HEK293 (cell line): ENCODE data around the gene PARP1.
A peak's percentile ranks its signal among the peaks of the same experiment; 100 is the strongest.

Experiments used
- GLI2 ChIP-seq: fragments of 450-650 bp; formaldehyde crosslinking; IDR thresholded peaks from 2 replicates; pipeline ENCODE4; 2017; ENCODE audit warnings: missing biosample characterization, missing genetic modification characterization, low read depth, borderline replicate concordance
- HOXC10 ChIP-seq: sonication (generic); formaldehyde crosslinking; IDR thresholded peaks from 2 replicates; pipeline ENCODE4 v1.8.1; 2023; ENCODE audit warnings: mild to moderate bottlenecking, missing genetic modification reagents
- KLF1 ChIP-seq: fragments of 450-650 bp; formaldehyde crosslinking; IDR thresholded peaks from 2 replicates; pipeline ENCODE4 v1.5.1; 2016; ENCODE audit warnings: missing biosample characterization, missing genetic modification characterization
- KLF10 ChIP-seq: fragments of 450-650 bp; IDR thresholded peaks from 2 replicates; pipeline ENCODE4 v1.5.1; 2018; ENCODE audit warnings: missing biosample characterization, mild to moderate bottlenecking, missing genetic modification characterization
- MYNN ChIP-seq: fragments of 450-650 bp; formaldehyde crosslinking; IDR thresholded peaks from 2 replicates; pipeline ENCODE4 v1.5.1; 2016; ENCODE audit warnings: missing biosample characterization, missing genetic modification characterization, borderline replicate concordance
- OSR2 ChIP-seq: fragments of 450-650 bp; formaldehyde crosslinking; IDR thresholded peaks from 2 replicates; pipeline ENCODE4 v1.5.1; 2016; ENCODE audit warnings: missing biosample characterization, missing genetic modification characterization
- RBAK ChIP-seq: fragments of 450-650 bp; formaldehyde crosslinking; IDR thresholded peaks from 2 replicates; pipeline ENCODE4 v1.5.1; 2016; ENCODE audit warnings: missing biosample characterization, missing genetic modification characterization
- SP3 ChIP-seq: fragments of 450-650 bp; formaldehyde crosslinking; IDR thresholded peaks from 2 replicates; pipeline ENCODE4 v1.5.1; 2016; ENCODE audit warnings: missing biosample characterization, missing genetic modification characterization
- ZBTB21 ChIP-seq: fragments of 450-650 bp; formaldehyde crosslinking; IDR thresholded peaks from 2 replicates; pipeline ENCODE4 v1.5.1; 2017; ENCODE audit warnings: missing biosample characterization, missing genetic modification characterization
- ZBTB8A ChIP-seq: fragments of 450-650 bp; formaldehyde crosslinking; IDR thresholded peaks from 2 replicates; pipeline ENCODE4 v1.5.1; 2016; ENCODE audit warnings: missing biosample characterization, missing genetic modification characterization
- ZNF10 ChIP-seq: fragments of 450-650 bp; formaldehyde crosslinking; IDR thresholded peaks from 2 replicates; pipeline ENCODE4 v1.5.1; 2017; ENCODE audit warnings: missing biosample characterization, missing genetic modification characterization
- ZNF133 ChIP-seq: fragments of 450-650 bp; formaldehyde crosslinking; IDR thresholded peaks from 2 replicates; pipeline ENCODE4 v1.5.1; 2016; ENCODE audit warnings: missing biosample characterization, missing genetic modification characterization
- ZNF138 ChIP-seq: fragments of 450-650 bp; formaldehyde crosslinking; IDR thresholded peaks from 2 replicates; pipeline ENCODE4 v1.5.1; 2016; ENCODE audit warnings: missing biosample characterization, missing genetic modification characterization, borderline replicate concordance
- ZNF266 ChIP-seq: fragments of 450-650 bp; formaldehyde crosslinking; IDR thresholded peaks from 2 replicates; pipeline ENCODE4 v1.5.1; 2016; ENCODE audit warnings: missing biosample characterization, missing genetic modification characterization, low read depth
- ZNF501 ChIP-seq: fragments of 450-650 bp; formaldehyde crosslinking; IDR thresholded peaks from 2 replicates; pipeline ENCODE4 v1.5.1; 2016; ENCODE audit warnings: missing biosample characterization, missing genetic modification characterization
- ZNF639 ChIP-seq: fragments of 450-650 bp; formaldehyde crosslinking; IDR thresholded peaks from 2 replicates; pipeline ENCODE4 v1.5.1; 2016; ENCODE audit warnings: missing biosample characterization, missing genetic modification characterization
- ZNF654 ChIP-seq: fragments of 450-650 bp; formaldehyde crosslinking; IDR thresholded peaks from 2 replicates; pipeline ENCODE4 v1.5.1; 2016; ENCODE audit warnings: low read depth, missing biosample characterization, missing genetic modification characterization
- ZNF660 ChIP-seq: fragments of 450-650 bp; IDR thresholded peaks from 2 replicates; pipeline ENCODE4 v1.5.1; 2018; ENCODE audit warnings: missing biosample characterization, mild to moderate bottlenecking, missing genetic modification characterization
- ZNF692 ChIP-seq: fragments of 450-650 bp; formaldehyde crosslinking; IDR thresholded peaks from 2 replicates; pipeline ENCODE4 v1.5.1; 2016; ENCODE audit warnings: missing biosample characterization, missing genetic modification characterization
- TF ChIP-seq, protein P1 (sequence below): fragments of 450-650 bp; formaldehyde crosslinking; IDR thresholded peaks from 2 replicates; pipeline ENCODE4 v1.5.1; 2016; ENCODE audit warnings: missing biosample characterization, missing genetic modification characterization
- TF ChIP-seq, protein P2 (sequence below): fragments of 450-650 bp; formaldehyde crosslinking; IDR thresholded peaks from 2 replicates; pipeline ENCODE4 v1.5.1; 2016; ENCODE audit warnings: missing biosample characterization, missing genetic modification characterization
- TF ChIP-seq, protein P3 (sequence below): fragments of 450-650 bp; formaldehyde crosslinking; conservative IDR thresholded peaks from 2 replicates; pipeline ENCODE4 v1.5.1; 2016; ENCODE audit warnings: low read depth, missing biosample characterization, missing genetic modification characterization
- TF ChIP-seq, protein P4 (sequence below): fragments of 450-650 bp; formaldehyde crosslinking; IDR thresholded peaks from 2 replicates; pipeline ENCODE4 v1.5.1; 2017; ENCODE audit warnings: missing biosample characterization, missing genetic modification characterization

Gene PARP1

DNA sequence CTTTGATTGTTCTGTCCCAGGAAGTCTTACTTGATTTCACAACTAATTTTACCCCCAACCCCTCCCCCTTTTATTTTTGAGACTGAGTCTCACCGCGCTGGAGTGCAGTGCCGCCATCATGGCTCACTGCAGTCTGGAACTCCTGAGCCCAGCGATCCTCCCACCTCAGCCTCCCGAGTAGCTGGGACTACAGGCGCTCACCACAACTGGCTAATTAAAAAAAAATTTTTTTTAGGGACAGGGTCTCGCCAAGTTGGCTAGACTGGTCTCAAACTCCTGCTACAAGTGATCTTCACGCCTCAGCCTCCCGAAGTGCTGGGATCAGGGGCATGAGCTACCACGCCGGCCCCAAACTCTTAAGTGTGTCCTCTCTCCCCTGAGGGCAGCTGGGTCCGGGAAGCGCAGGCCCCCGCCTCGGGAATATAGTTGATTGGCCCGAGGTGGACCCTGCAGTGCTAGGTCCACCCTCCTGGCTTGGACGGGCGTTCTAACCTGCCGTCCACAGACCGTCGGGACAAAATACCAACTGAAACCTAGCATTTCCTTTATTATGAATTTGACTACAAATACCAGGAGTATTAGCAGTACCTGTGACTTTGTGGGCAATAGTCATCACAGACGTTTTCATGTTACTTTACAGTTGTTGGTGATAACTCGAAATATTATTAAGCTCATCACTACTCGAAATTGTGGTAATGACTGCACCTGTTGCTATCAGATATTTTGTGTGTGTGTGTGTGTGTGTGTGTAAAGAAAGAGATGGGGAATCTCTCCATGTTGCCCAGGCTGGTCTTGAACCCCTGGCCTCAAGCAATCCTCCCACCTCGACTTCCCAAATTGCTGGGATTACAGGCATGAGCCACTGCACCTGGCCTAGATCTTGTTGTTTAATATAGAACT is 642 bp upstream of the PARP1 start (continued):
- TF ChIP-seq ZNF692 (tag by site-specific recombination) (no peak), ZNF266 (tag by site-specific recombination) (no peak), OSR2 (0 out of 2 replicates have a peak, but pooled peaks have one; percentile 35), ZNF501 (tag by site-specific recombination) (peak; percentile 14; the same call in 1 of the 2 replicates), KLF10 (tag by site-specific recombination) (peak; percentile 37; the same call in 1 of the 2 replicates), HOXC10 (CRISPR knock-in tag) (no peak), GLI2 (no peak), ZNF639 (tag by site-specific recombination) (no peak), RBAK (no peak), ZNF660 (tag by site-specific recombination) (0 out of 2 replicates have a peak, but pooled peaks have one; percentile 4), ZBTB21 (tag by site-specific recombination) (peak; percentile 55), ZNF138 (tag by site-specific recombination) (no peak), ZNF654 (no peak), ZNF133 (0 out of 2 replicates have a peak, but pooled peaks have one; percentile 18), SP3 (tag by site-specific recombination) (peak; percentile 59; the same call in 1 of the 2 replicates), ZBTB8A (peak; percentile 40; the same call in 1 of the 2 replicates), MYNN (no peak), ZNF10 (tag by site-specific recombination) (no peak), KLF1 (tag by site-specific recombination) (no peak)
- TF ChIP-seq, protein P1, sequence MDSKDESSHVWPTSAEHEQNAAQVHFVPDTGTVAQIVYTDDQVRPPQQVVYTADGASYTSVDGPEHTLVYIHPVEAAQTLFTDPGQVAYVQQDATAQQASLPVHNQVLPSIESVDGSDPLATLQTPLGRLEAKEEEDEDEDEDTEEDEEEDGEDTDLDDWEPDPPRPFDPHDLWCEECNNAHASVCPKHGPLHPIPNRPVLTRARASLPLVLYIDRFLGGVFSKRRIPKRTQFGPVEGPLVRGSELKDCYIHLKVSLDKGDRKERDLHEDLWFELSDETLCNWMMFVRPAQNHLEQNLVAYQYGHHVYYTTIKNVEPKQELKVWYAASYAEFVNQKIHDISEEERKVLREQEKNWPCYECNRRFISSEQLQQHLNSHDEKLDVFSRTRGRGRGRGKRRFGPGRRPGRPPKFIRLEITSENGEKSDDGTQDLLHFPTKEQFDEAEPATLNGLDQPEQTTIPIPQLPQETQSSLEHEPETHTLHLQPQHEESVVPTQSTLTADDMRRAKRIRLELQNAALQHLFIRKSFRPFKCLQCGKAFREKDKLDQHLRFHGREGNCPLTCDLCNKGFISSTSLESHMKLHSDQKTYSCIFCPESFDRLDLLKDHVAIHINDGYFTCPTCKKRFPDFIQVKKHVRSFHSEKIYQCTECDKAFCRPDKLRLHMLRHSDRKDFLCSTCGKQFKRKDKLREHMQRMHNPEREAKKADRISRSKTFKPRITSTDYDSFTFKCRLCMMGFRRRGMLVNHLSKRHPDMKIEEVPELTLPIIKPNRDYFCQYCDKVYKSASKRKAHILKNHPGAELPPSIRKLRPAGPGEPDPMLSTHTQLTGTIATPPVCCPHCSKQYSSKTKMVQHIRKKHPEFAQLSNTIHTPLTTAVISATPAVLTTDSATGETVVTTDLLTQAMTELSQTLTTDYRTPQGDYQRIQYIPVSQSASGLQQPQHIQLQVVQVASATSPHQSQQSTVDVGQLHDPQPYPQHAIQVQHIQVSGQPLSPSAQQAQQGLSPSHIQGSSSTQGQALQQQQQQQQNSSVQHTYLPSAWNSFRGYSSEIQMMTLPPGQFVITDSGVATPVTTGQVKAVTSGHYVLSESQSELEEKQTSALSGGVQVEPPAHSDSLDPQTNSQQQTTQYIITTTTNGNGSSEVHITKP: peak; percentile 91
- TF ChIP-seq, protein P2, sequence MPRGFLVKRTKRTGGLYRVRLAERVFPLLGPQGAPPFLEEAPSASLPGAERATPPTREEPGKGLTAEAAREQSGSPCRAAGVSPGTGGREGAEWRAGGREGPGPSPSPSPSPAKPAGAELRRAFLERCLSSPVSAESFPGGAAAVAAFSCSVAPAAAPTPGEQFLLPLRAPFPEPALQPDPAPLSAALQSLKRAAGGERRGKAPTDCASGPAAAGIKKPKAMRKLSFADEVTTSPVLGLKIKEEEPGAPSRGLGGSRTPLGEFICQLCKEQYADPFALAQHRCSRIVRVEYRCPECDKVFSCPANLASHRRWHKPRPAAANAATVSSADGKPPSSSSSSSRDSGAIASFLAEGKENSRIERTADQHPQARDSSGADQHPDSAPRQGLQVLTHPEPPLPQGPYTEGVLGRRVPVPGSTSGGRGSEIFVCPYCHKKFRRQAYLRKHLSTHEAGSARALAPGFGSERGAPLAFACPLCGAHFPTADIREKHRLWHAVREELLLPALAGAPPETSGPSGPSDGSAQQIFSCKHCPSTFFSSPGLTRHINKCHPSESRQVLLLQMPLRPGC: peak; percentile 15; the same call in 1 of the 2 replicates
- TF ChIP-seq, protein P3, sequence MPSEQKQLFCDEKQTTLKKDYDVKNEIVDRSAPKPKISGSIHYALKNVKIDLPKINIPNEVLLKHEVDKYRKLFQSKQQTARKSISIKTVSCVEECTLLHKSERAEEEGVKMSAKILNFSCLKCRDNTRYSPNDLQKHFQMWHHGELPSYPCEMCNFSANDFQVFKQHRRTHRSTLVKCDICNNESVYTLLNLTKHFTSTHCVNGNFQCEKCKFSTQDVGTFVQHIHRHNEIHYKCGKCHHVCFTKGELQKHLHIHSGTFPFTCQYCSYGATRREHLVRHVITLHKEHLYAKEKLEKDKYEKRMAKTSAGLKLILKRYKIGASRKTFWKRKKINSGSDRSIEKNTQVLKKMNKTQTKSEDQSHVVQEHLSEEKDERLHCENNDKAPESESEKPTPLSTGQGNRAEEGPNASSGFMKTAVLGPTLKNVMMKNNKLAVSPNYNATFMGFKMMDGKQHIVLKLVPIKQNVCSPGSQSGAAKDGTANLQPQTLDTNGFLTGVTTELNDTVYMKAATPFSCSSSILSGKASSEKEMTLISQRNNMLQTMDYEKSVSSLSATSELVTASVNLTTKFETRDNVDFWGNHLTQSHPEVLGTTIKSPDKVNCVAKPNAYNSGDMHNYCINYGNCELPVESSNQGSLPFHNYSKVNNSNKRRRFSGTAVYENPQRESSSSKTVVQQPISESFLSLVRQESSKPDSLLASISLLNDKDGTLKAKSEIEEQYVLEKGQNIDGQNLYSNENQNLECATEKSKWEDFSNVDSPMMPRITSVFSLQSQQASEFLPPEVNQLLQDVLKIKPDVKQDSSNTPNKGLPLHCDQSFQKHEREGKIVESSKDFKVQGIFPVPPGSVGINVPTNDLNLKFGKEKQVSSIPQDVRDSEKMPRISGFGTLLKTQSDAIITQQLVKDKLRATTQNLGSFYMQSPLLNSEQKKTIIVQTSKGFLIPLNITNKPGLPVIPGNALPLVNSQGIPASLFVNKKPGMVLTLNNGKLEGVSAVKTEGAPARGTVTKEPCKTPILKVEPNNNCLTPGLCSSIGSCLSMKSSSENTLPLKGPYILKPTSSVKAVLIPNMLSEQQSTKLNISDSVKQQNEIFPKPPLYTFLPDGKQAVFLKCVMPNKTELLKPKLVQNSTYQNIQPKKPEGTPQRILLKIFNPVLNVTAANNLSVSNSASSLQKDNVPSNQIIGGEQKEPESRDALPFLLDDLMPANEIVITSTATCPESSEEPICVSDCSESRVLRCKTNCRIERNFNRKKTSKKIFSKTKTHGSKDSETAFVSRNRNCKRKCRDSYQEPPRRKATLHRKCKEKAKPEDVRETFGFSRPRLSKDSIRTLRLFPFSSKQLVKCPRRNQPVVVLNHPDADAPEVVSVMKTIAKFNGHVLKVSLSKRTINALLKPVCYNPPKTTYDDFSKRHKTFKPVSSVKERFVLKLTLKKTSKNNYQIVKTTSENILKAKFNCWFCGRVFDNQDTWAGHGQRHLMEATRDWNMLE (tag by site-specific recombination): peak; percentile 52
- TF ChIP-seq, protein P4, sequence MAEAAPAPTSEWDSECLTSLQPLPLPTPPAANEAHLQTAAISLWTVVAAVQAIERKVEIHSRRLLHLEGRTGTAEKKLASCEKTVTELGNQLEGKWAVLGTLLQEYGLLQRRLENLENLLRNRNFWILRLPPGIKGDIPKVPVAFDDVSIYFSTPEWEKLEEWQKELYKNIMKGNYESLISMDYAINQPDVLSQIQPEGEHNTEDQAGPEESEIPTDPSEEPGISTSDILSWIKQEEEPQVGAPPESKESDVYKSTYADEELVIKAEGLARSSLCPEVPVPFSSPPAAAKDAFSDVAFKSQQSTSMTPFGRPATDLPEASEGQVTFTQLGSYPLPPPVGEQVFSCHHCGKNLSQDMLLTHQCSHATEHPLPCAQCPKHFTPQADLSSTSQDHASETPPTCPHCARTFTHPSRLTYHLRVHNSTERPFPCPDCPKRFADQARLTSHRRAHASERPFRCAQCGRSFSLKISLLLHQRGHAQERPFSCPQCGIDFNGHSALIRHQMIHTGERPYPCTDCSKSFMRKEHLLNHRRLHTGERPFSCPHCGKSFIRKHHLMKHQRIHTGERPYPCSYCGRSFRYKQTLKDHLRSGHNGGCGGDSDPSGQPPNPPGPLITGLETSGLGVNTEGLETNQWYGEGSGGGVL (tag by site-specific recombination): no peak
